Subcutaneous abdominal adipose tissue (tissue), 5 donors: ENCODE data around the gene KCNK2.

ENCODE experiments used
- H3K27ac ChIP-seq: one replicate; pipeline ENCODE4 v1.7.0; 2013; ENCODE audit warnings: low read depth, mild to moderate bottlenecking, inconsistent platforms, low read length, moderate library complexity
- H3K27me3 ChIP-seq, 5 donors: one replicate each; pipeline ENCODE4 v1.7.0; 2013; ENCODE audit warnings: low read length in 5 of 5, inconsistent platforms in 1 of 5; ENCODE audit not compliant: control insufficient read depth in 5 of 5, insufficient read depth in 4 of 5
- H3K36me3 ChIP-seq, 5 donors: one replicate each; pipeline ENCODE4 v1.7.0; 2013; ENCODE audit warnings: low read length in 5 of 5; ENCODE audit not compliant: control insufficient read depth in 5 of 5, insufficient read depth in 5 of 5
- H3K4me1 ChIP-seq, 5 donors: one replicate each; pipeline ENCODE4 v1.7.0; 2013; ENCODE audit warnings: low read length in 5 of 5, mild to moderate bottlenecking in 3 of 5, moderate library complexity in 1 of 5; ENCODE audit not compliant: control insufficient read depth in 5 of 5, insufficient read depth in 5 of 5
- H3K4me3 ChIP-seq, 5 donors: one replicate each; pipeline ENCODE4 v1.7.0; 2013; ENCODE audit warnings: low read length in 5 of 5, low read depth in 1 of 5
- H3K9ac ChIP-seq, 5 donors: one replicate each; pipeline ENCODE4 v1.7.0; 2013; ENCODE audit warnings: low read length in 5 of 5, mild to moderate bottlenecking in 4 of 5, moderate library complexity in 3 of 5
- H3K9me3 ChIP-seq, 5 donors: one replicate each; pipeline ENCODE4 v1.7.0; 2013; ENCODE audit warnings: low read length in 5 of 5; ENCODE audit not compliant: control insufficient read depth in 5 of 5
- donor health status: healthy.
- donor health status: healthy.
- donor health status: healthy.
- donor health status: healthy.
- donor health status: healthy.

KCNK2 gene

GRCh38 chr1:215094381-215094780 lies 11.8 kb downstream of the KCNK2 start:
- Histone ChIP-seq H3K4me3 (no peak overlapping the region), H3K27me3 (no peaks in the 10 kb centered on the region), H3K27ac (no peak overlapping the region), H3K9ac (no peak overlapping the region), H3K36me3 (no peaks in the 10 kb centered on the region), H3K9me3 (no peaks in the 10 kb centered on the region), H3K4me1 (no peaks in the 10 kb centered on the region)

GRCh38 chr1:215095524-215095923 lies 13.0 kb downstream of the KCNK2 start:
- no peaks in the 10 kb centered on the region for H3K36me3 ChIP-seq
- no peak overlapping the region for H3K27ac ChIP-seq
- H3K4me3 ChIP-seq, result no peak overlapping the region
- no peaks in the 10 kb centered on the region for H3K27me3 ChIP-seq
- no peaks in the 10 kb centered on the region for H3K4me1 ChIP-seq
- no peaks in the 10 kb centered on the region for H3K9me3 ChIP-seq
- no peak overlapping the region for H3K9ac ChIP-seq

DNA sequence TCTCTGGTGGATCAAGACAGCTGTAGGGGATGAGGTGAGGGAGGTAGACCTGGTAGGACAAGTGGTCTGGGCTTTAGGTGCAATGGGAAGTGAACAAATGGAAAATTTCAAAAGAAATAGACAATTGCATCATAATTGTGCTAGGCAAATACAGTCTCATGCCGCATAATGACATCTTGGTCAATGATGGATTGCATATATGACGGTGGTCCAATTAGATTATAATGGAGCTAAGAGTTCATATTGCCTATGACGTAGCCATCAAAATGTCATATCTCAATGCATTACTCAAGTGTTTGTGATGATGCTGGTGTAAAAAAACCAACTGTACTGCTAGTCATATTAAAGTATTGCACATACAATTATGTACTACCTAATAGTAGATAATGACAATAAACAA lies 19.0 kb downstream of the KCNK2 start:
- Histone ChIP-seq H3K4me3 (no peak overlapping the region), H3K9ac (no peak overlapping the region), H3K36me3 (no peaks in the 10 kb centered on the region), H3K9me3 (no peaks in the 10 kb centered on the region), H3K27ac (no peak overlapping the region), H3K27me3 (no peaks in the 10 kb centered on the region), H3K4me1 (no peaks in the 10 kb centered on the region)

DNA sequence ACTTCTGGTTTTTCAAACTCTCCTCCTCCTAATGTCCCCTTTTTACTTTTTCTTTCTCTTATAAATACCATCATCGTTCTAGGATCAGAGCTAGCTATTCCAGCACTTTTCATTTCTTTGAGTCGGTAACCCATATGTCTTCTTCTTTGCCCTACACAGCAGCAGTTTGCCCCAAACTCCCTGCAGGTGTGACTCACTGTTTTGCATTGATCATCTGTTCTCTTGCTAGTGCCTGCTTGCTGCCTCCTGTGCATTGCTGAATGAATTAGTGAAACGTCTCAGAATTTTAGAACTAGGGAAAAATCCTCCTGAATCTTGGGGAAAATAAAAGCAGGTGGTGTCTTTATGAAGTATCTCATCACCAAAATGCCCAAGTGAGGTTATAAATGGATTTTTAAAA lies 21.7 kb downstream of the KCNK2 start:
- Histone ChIP-seq H3K4me1 (no peaks in the 10 kb centered on the region), H3K9ac (no peak overlapping the region)

GRCh38 chr1:215106067-215106466 lies 23.5 kb downstream of the KCNK2 start:
- no peak overlapping the region for H3K9ac ChIP-seq
- no peaks in the 10 kb centered on the region for H3K27me3 ChIP-seq
- no peaks in the 10 kb centered on the region for H3K4me1 ChIP-seq
- no peaks in the 10 kb centered on the region for H3K9me3 ChIP-seq
- no peak overlapping the region for H3K27ac ChIP-seq
- no peak overlapping the region for H3K4me3 ChIP-seq
- H3K36me3 ChIP-seq, result no peaks in the 10 kb centered on the region

More for the DNA sequence above, 21.7 kb downstream of the KCNK2 start:
- H3K4me3 ChIP-seq, result no peak overlapping the region
- no peaks in the 10 kb centered on the region for H3K36me3 ChIP-seq
- H3K27ac ChIP-seq, result no peak overlapping the region
- H3K9me3 ChIP-seq, result no peaks in the 10 kb centered on the region
- no peaks in the 10 kb centered on the region for H3K27me3 ChIP-seq

DNA sequence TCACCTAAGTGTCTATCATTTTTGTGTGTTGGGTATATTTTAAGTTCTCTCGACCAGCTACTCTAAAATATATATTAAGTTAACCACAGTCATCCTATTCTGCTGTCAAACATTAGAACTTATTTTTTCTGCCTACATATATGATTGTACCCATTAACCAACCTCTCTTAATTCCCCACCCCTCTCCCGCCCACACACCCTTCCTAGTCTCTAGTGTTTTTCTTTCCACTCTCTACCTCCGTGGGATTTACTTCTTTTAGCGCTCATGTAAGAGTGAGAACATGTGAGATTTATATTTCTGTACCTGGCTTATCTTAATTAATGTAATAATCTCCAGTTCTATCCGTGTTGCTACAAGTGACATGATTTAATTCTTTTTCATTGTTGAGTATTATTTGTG lies 26.6 kb downstream of the KCNK2 start:
- Histone ChIP-seq H3K9ac (no peak overlapping the region), H3K4me1 (peaks cover 0 to 6% (median 5%) of the 10 kb centered on the region in 5 donors), H3K36me3 (no peaks in the 10 kb centered on the region), H3K4me3 (no peak overlapping the region), H3K9me3 (no peaks in the 10 kb centered on the region), H3K27me3 (no peaks in the 10 kb centered on the region), H3K27ac (no peak overlapping the region)

GRCh38 chr1:215111916-215112315 lies 29.4 kb downstream of the KCNK2 start:
- Histone ChIP-seq H3K4me1 (peaks cover 0 to 9% (median 7%) of the 10 kb centered on the region in 5 donors), H3K27ac (no peak overlapping the region), H3K9ac (no peak overlapping the region), H3K9me3 (no peaks in the 10 kb centered on the region), H3K4me3 (no peak overlapping the region), H3K27me3 (no peaks in the 10 kb centered on the region), H3K36me3 (no peaks in the 10 kb centered on the region)

GRCh38 chr1:215113776-215114153 lies 31.2 kb downstream of the KCNK2 start:
- Histone ChIP-seq H3K9me3 (no peaks in the 10 kb centered on the region), H3K27me3 (no peaks in the 10 kb centered on the region), H3K27ac (no peak overlapping the region), H3K36me3 (no peaks in the 10 kb centered on the region), H3K9ac (no peak overlapping the region), H3K4me3 (no peak overlapping the region), H3K4me1 (peaks cover 0 to 9% (median 7%) of the 10 kb centered on the region in 5 donors)

DNA sequence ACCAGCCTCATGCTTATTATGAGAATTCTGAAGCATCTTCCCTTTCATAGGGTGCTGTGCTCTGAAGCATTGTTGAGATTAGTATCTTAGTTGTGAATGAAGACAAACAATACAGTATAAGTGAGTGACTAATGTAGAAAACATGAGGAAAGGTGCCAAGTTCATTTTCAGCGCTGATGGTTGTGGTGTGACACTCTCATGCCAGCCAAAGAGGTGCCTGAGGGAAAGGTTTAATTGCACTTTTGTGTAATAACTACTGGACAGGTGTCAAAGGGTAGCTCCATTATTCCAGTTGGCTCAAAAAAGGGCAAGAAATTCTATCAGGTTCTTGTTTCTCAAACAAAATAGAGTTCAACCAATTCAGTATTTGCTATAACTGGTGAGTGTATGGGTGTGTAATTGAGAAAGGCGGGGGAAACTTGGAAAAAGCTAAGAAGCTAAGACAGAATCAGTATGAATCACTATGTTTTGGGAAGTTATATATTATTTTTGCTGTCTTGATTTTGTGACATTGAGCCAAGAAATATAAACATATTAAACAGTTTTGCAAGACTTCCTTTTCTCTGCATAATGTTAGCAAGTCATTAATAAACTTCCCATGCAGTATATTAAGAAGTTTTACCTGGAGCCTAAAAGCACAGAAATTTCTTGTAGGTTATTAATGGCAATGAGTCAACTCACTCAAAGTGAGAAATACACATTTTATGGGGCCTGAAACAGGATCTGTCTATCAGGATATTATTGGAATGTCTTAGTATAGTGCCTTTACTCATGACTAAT lies 31.8 kb downstream of the KCNK2 start:
- no peaks in the 10 kb centered on the region for H3K27me3 ChIP-seq
- peaks cover 0 to 9% (median 7%) of the 10 kb centered on the region in 5 donors for H3K4me1 ChIP-seq
- no peak overlapping the region for H3K27ac ChIP-seq

GRCh38 chr1:215115760-215116159 lies 33.2 kb downstream of the KCNK2 start:
- H3K27me3 ChIP-seq, result no peaks in the 10 kb centered on the region
- peaks cover 0 to 9% (median 7%) of the 10 kb centered on the region in 5 donors for H3K4me1 ChIP-seq
- H3K36me3 ChIP-seq, result no peaks in the 10 kb centered on the region
- no peak overlapping the region for H3K4me3 ChIP-seq
- H3K27ac ChIP-seq, result no peak overlapping the region
- no peaks in the 10 kb centered on the region for H3K9me3 ChIP-seq
- no peak overlapping the region for H3K9ac ChIP-seq

More for the DNA sequence above, 31.8 kb downstream of the KCNK2 start:
- Histone ChIP-seq H3K36me3 (no peaks in the 10 kb centered on the region), H3K9me3 (no peaks in the 10 kb centered on the region), H3K9ac (no peak overlapping the region), H3K4me3 (no peak overlapping the region)
